Neutrophil (primary cell): Measurements from ENCODE around the gene CNIH1.
"Not testable (repeated sequence)": the region's sequence is repeated elsewhere in the genome, so short reads cannot be mapped to it uniquely, and the experiment has no call there.

Experiments
- H3K27ac ChIP-seq: fragments of 200-600 bp; sonication (generic); 2 replicates; pipeline ENCODE4 v1.5.1; 2016; ENCODE audit warnings: mild to moderate bottlenecking, moderate library complexity
- H3K27me3 ChIP-seq: fragments of 200-600 bp; sonication (generic); 2 replicates; pipeline ENCODE4 v1.6.0; 2016; ENCODE audit warnings: mild to moderate bottlenecking
- H3K36me3 ChIP-seq: fragments of 200-600 bp; sonication (generic); 2 replicates; pipeline ENCODE4 v1.5.1; 2017
- H3K4me1 ChIP-seq, 2 experiments: fragments of 200-600 bp in 1 of 2; sonication (generic) in 1 of 2; 1 replicate in 1 of 2; 2 replicates in 1 of 2; pipeline versions ENCODE4 v1.5.1 to v1.6.1; 2013 to 2016; ENCODE audit warnings: low read depth in 1 of 2, low read length in 1 of 2, mild to moderate bottlenecking in 1 of 2, moderate library complexity in 1 of 2; ENCODE audit not compliant: control insufficient read depth in 1 of 2, insufficient read depth in 1 of 2
- H3K4me3 ChIP-seq, 2 experiments: fragments of 200-600 bp in 1 of 2; sonication (generic) in 1 of 2; 1 replicate in 1 of 2; 2 replicates in 1 of 2; pipeline ENCODE4 v1.5.1; 2013 to 2016; ENCODE audit warnings: low read depth in 1 of 2, low read length in 1 of 2, mild to moderate bottlenecking in 1 of 2, moderate library complexity in 1 of 2
- H3K9me3 ChIP-seq: fragments of 200-600 bp; sonication (generic); 2 replicates; pipeline ENCODE4 v1.5.1; 2016
- CTCF ChIP-seq: fragments of 200-600 bp; sonication (generic); IDR thresholded peaks from 2 replicates; pipeline ENCODE4 v1.5.1; 2016; ENCODE audit warnings: antibody characterized with exemption

CNIH1 gene

GRCh38 chr14:54411371-54411770, 29.8 kb downstream of the CNIH1 start:
- peaks cover 71% of the 10 kb centered on the region for H3K36me3 ChIP-seq
- H3K27me3 ChIP-seq: no peaks in the 10 kb centered on the region
- no peaks in the 10 kb centered on the region for H3K9me3 ChIP-seq
- H3K4me1 ChIP-seq: no peaks in the 10 kb centered on the region
- H3K4me3 ChIP-seq: no peak overlapping the region
- TF ChIP-seq CTCF: no peak
- H3K27ac ChIP-seq: no peak overlapping the region

GRCh38 chr14:54410215-54410614, 31.0 kb downstream of the CNIH1 start:
- Histone ChIP-seq H3K27me3 (no peaks in the 10 kb centered on the region), H3K36me3 (peaks cover 64% of the 10 kb centered on the region), H3K9me3 (no peaks in the 10 kb centered on the region), H3K4me1 (no peaks in the 10 kb centered on the region), H3K4me3 (no peak overlapping the region), H3K27ac (no peak overlapping the region)
- no peak for TF ChIP-seq CTCF

- H3K27ac ChIP-seq, H3K27me3 ChIP-seq, H3K4me1 ChIP-seq, H3K9me3 ChIP-seq, H3K4me3 ChIP-seq: not testable (repeated sequence)
- H3K36me3 ChIP-seq: peaks cover 14% of the 10 kb centered on the region
Observed at GRCh38 chr14:54403401-54404005, 37.7 kb downstream of the CNIH1 start.

- no peak for TF ChIP-seq CTCF
- Histone ChIP-seq H3K36me3 (no peaks in the 10 kb centered on the region), H3K4me3 (no peak overlapping the region), H3K9me3 (no peaks in the 10 kb centered on the region), H3K27ac (peak overlapping the region; percentile 24), H3K4me1 (peaks cover 19 to 29% of the 10 kb centered on the region in 2 experiments), H3K27me3 (no peaks in the 10 kb centered on the region)
Observed at GRCh38 chr14:54399560-54399959, 41.6 kb downstream of the CNIH1 start.

- peak within 1 kb of the TSS; percentile 68 for H3K27ac ChIP-seq
Observed at GRCh38 chr14:54396493-54397335, 44.5 kb downstream of the CNIH1 start, which contains the start of gene CDKN3. Gene CDKN3, plus strand, starts transcription at chr14:54397007. Its CDS starts 62 bp downstream, at chr14:54397069.

More at GRCh38 chr14:54396493-54397335, 44.5 kb downstream of the CNIH1 start, which contains the start of gene CDKN3:
- peak; percentile 75 for TF ChIP-seq CTCF
- H3K4me1 ChIP-seq: peaks cover 19 to 29% of the 10 kb centered on the region in 2 experiments
- H3K36me3 ChIP-seq: no peaks in the 10 kb centered on the region
- no peaks in the 10 kb centered on the region for H3K9me3 ChIP-seq
- no peaks in the 10 kb centered on the region for H3K27me3 ChIP-seq
- H3K4me3 ChIP-seq: peak within 1 kb of the TSS; percentile 81 to 94
